IMR-90 (cell line): ENCODE results near the gene SEC11A. TPM values are rescaled to one million over a fixed set of nuclear protein-coding genes. Genes with fewer than 3 reads are reported as not detected.

Experiments
- ATAC-seq: fragments of 200-7000 bp; cut with Tn5 transposase; 2 replicates; pipeline ENCODE4 v1.9.1; 2020; ENCODE audit warnings: low read depth, mild to moderate bottlenecking, moderate library complexity
- BruUV-seq: library from RNA; stranded (reverse); fragments of 400-500 nt; replicated peaks from 2 replicates; lab custom pipeline; 2021; lab: Mats Ljungman, UMichigan
- CTCF ChIA-PET: fragments of 300-600 bp; formaldehyde crosslinking; extraction: SDS; loops from one replicate; lab custom pipeline; 2021; ENCODE audit warnings: antibody characterized with exemption; lab: Yijun Ruan, JAX
- POLR2A ChIA-PET: fragments of 300-600 bp; sonication (Branson Sonifier 250); formaldehyde crosslinking; loops from one replicate; lab custom pipeline; 2022; ENCODE audit warnings: antibody characterized with exemption; ENCODE audit not compliant: unreplicated experiment; lab: Charles Lee
- DNase-seq: peaks from one replicate; pipeline ENCODE4 v3.0.0; 2013
- H2AFZ ChIP-seq: replicated peaks from 2 replicates; pipeline ENCODE3; 2013; ENCODE audit warnings: low read length, mild to moderate bottlenecking; ENCODE audit not compliant: poor library complexity
- H2AK5ac ChIP-seq: 2 replicates; pipeline ENCODE4 v1.6.1; 2013; ENCODE audit warnings: low read depth, low read length, inconsistent platforms
- H2AK9ac ChIP-seq: replicated peaks from 2 replicates; pipeline ENCODE3; 2013; ENCODE audit warnings: mild to moderate bottlenecking, low read depth, low read length, moderate library complexity; ENCODE audit not compliant: poor library complexity
- H2BK120ac ChIP-seq: 2 replicates; pipeline ENCODE4 v1.6.1; 2013; ENCODE audit warnings: low read depth, low read length, inconsistent platforms
- H2BK15ac ChIP-seq: 3 replicates; pipeline ENCODE4 v1.6.1; 2013; ENCODE audit warnings: low read depth, low read length, inconsistent platforms
- H2BK20ac ChIP-seq: 2 replicates; pipeline ENCODE4 v1.6.1; 2013; ENCODE audit warnings: low read depth, mild to moderate bottlenecking, inconsistent platforms, low read length, moderate library complexity
- H2BK5ac ChIP-seq: 2 replicates; pipeline ENCODE4 v1.6.1; 2013; ENCODE audit warnings: mild to moderate bottlenecking, low read depth, low read length, inconsistent platforms; ENCODE audit not compliant: poor library complexity, severe bottlenecking
- H3K14ac ChIP-seq: replicated peaks from 2 replicates; pipeline ENCODE4 v1.6.1; 2013; ENCODE audit warnings: low read depth, low read length, inconsistent platforms
- H3K18ac ChIP-seq: 2 replicates; pipeline ENCODE4 v1.6.1; 2013; ENCODE audit warnings: low read depth, low read length, control low read depth
- H3K23ac ChIP-seq: 2 replicates; pipeline ENCODE4 v1.6.1; 2013; ENCODE audit warnings: low read depth, low read length, inconsistent platforms
- H3K27ac ChIP-seq: 2 replicates; pipeline ENCODE4 v1.5.1; 2013; ENCODE audit warnings: mild to moderate bottlenecking, control low read depth, low read length; ENCODE audit not compliant: insufficient read depth
- H3K27me3 ChIP-seq: 2 replicates; pipeline ENCODE4 v1.6.1; 2013; ENCODE audit warnings: low read length; ENCODE audit not compliant: control insufficient read depth, insufficient read depth
- H3K36me3 ChIP-seq: 2 replicates; pipeline ENCODE4 v1.6.1; 2013; ENCODE audit warnings: low read length, mixed read lengths; ENCODE audit not compliant: control insufficient read depth, insufficient read depth
- H3K4ac ChIP-seq: 2 replicates; pipeline ENCODE4 v1.6.1; 2013; ENCODE audit warnings: low read depth, low read length, inconsistent platforms
- H3K4me1 ChIP-seq: 2 replicates; pipeline ENCODE4 v1.6.1; 2013; ENCODE audit warnings: low read length, mixed read lengths; ENCODE audit not compliant: control insufficient read depth, insufficient read depth
- H3K4me2 ChIP-seq: 2 replicates; pipeline ENCODE4 v1.6.1; 2013; ENCODE audit warnings: low read depth, mild to moderate bottlenecking, control low read depth, low read length, moderate library complexity
- H3K4me3 ChIP-seq: 2 replicates; pipeline ENCODE4 v1.5.1; 2013; ENCODE audit warnings: low read depth, mild to moderate bottlenecking, control low read depth, low read length, moderate library complexity; ENCODE audit not compliant: insufficient read depth
- H3K56ac ChIP-seq: 2 replicates; pipeline ENCODE4 v1.6.1; 2013; ENCODE audit warnings: low read length, inconsistent platforms; ENCODE audit not compliant: insufficient read depth; ENCODE audit errors: extremely low read depth
- H3K79me1 ChIP-seq, 2 experiments: 2 replicates each; pipeline ENCODE4 v1.6.1; 2013; ENCODE audit warnings: low read length in 2 of 2, inconsistent platforms in 1 of 2, low read depth in 1 of 2
- H3K9ac ChIP-seq: 2 replicates; pipeline ENCODE4 v1.6.1; 2013; ENCODE audit warnings: low read depth, low read length, control low read depth
- H3K9me1 ChIP-seq: 2 replicates; pipeline ENCODE4 v1.6.1; 2013; ENCODE audit warnings: low read length, inconsistent platforms; ENCODE audit not compliant: insufficient read depth
- H3K9me3 ChIP-seq: 2 replicates; pipeline ENCODE4 v1.6.1; 2013; ENCODE audit warnings: low read length; ENCODE audit not compliant: control insufficient read depth, insufficient read depth
- H4K20me1 ChIP-seq: 2 replicates; pipeline ENCODE4 v1.6.1; 2013; ENCODE audit warnings: low read length, inconsistent platforms; ENCODE audit not compliant: insufficient read depth
- H4K5ac ChIP-seq: 2 replicates; pipeline ENCODE4 v1.6.1; 2013; ENCODE audit warnings: mild to moderate bottlenecking, low read depth, low read length, control low read depth
- H4K8ac ChIP-seq, 2 experiments: 2 replicates each; pipeline ENCODE4 v1.6.1; 2013; ENCODE audit warnings: low read depth in 2 of 2, low read length in 2 of 2, control low read depth in 1 of 2, inconsistent platforms in 1 of 2
- H4K91ac ChIP-seq: 2 replicates; pipeline ENCODE4 v1.6.1; 2013; ENCODE audit warnings: low read depth, low read length, inconsistent platforms; ENCODE audit not compliant: insufficient read depth
- BHLHE40 ChIP-seq: fragments of 150-350 bp; IDR thresholded peaks from 2 replicates; pipeline ENCODE4 v1.6.1; 2016; ENCODE audit warnings: mild to moderate bottlenecking, low read depth, low read length
- CHD1 ChIP-seq: IDR thresholded peaks from 2 replicates; pipeline ENCODE4 v1.6.1; 2012; ENCODE audit warnings: low read depth, low read length, improper control_type of control experiment
- MAFK ChIP-seq: IDR thresholded peaks from 2 replicates; pipeline ENCODE4 v1.6.1; 2012; ENCODE audit warnings: low read depth, low read length, improper control_type of control experiment
- MAZ ChIP-seq: IDR thresholded peaks from 2 replicates; pipeline ENCODE4 v1.6.1; 2012; ENCODE audit warnings: low read depth, mild to moderate bottlenecking, low read length, improper control_type of control experiment, moderate library complexity, borderline replicate concordance
- RCOR1 ChIP-seq: IDR thresholded peaks from 2 replicates; pipeline ENCODE4 v1.6.1; 2012; ENCODE audit warnings: mild to moderate bottlenecking, low read length, improper control_type of control experiment; ENCODE audit not compliant: insufficient replicate concordance
- WGBS, 2 experiments: methylation state at CpG; one replicate each; pipeline versions ENCODE4 v1.1.5 to v1.1.7; 2013; ENCODE audit warnings: missing lambda C conversion rate in 2 of 2; ENCODE audit not compliant: insufficient read length in 1 of 2; ENCODE audit errors: extremely low coverage in 2 of 2; 5-methylcytosine and 5-hydroxymethylcytosine counted together
- dilution Hi-C: fragments of 300-500 bp; cut with HindIII; formaldehyde crosslinking; loops from one replicate; pipeline ENCODE4 v1.14.3; 2018; ENCODE audit warnings: low sequenced_read_pairs; ENCODE audit not compliant: unreplicated experiment
- in situ Hi-C: fragments of 300-500 bp; cut with MboI; formaldehyde crosslinking; loops from 3 replicates; pipeline ENCODE4 v1.14.3; 2019; ENCODE audit warnings: low sequenced_read_pairs, inconsistent platforms, mixed read lengths
- intact Hi-C: fragments of 100-400 bp; cut with micrococcal nuclease; formaldehyde crosslinking; loops from 2 replicates; pipeline ENCODE4 v1.10.0; 2022
- polyA plus RNA-seq, 3 experiments: library from polyadenylated mRNA; depleted of rRNA; stranded (reverse); fragments of >200 nt; gene quantifications; 2 replicates each; pipeline ENCODE4 v1.2.3, GENCODE V29; 2012; ENCODE audit warnings: low replicate concordance in 1 of 3
- total RNA-seq: library from RNA; depleted of rRNA; stranded (reverse); fragments of >200 nt; gene quantifications from 2 replicates; pipeline ENCODE4 v1.2.3, GENCODE V29; 2012

SEC11A gene
- total and polyA plus RNA-seq, 2 of the 4 experiments (the other 2 are of a cell fraction), result 62.4 to 108 TPM

GRCh38 chr15:84721371-84721770, 5.4 kb upstream of the SEC11A start:
- no peak for ATAC-seq
- H2BK5ac ChIP-seq, result no peak overlapping the region
- no peak overlapping the region for H3K23ac ChIP-seq
- H2AFZ ChIP-seq, result no peak overlapping the region
- no peak overlapping the region for H2AK9ac ChIP-seq
- H3K4me2 ChIP-seq, result no peak overlapping the region
- H3K27ac ChIP-seq, result no peak overlapping the region
- H2BK120ac ChIP-seq, result no peak overlapping the region
- TF ChIP-seq BHLHE40, result no peak
- no peak for TF ChIP-seq MAZ
- TF ChIP-seq CHD1, result no peak
- no peak for TF ChIP-seq MAFK
- no peak for TF ChIP-seq RCOR1
- no peak overlapping the region for H4K5ac ChIP-seq
- H2BK20ac ChIP-seq, result no peak overlapping the region
- H3K79me1 ChIP-seq, result peaks cover 4 to 6% of the 10 kb centered on the region in 2 experiments
- 0 out of 2 replicates have a peak, but pooled peaks cover 6% of the 10 kb centered on the region for H3K9me1 ChIP-seq
- dilution Hi-C loops, result no loop called here
- H3K9me3 ChIP-seq, result no peaks in the 10 kb centered on the region
- no peak overlapping the region for H3K4ac ChIP-seq
- intact Hi-C loops, result no loop called here
- H3K9ac ChIP-seq, result no peak overlapping the region
- H2AK5ac ChIP-seq, result no peak overlapping the region
- H3K18ac ChIP-seq, result no peak overlapping the region
- in situ Hi-C loops, result no loop called here
- no peak overlapping the region for H4K91ac ChIP-seq
- no peak overlapping the region for H3K56ac ChIP-seq
- peaks cover 4% of the 10 kb centered on the region; the same call in 1 of the 2 replicates for H3K4me1 ChIP-seq
- no peak overlapping the region for H4K8ac ChIP-seq
- DNase-seq, result no peak
- no peaks in the 10 kb centered on the region for H4K20me1 ChIP-seq
- no TSS peak for BruUV-seq
- no peaks in the 10 kb centered on the region for H3K36me3 ChIP-seq
- 56% methylated on average over 1 of the region's 2 CpGs; no CpG with 5 or more reads in 1 of the 2 experiments for WGBS, 2 experiments
- no peak overlapping the region for H3K14ac ChIP-seq
- POLR2A ChIA-PET, result no interaction called here
- CTCF ChIA-PET, result no interaction called here
- no peak overlapping the region for H3K4me3 ChIP-seq
- H3K27me3 ChIP-seq, result no peaks in the 10 kb centered on the region
- no peak overlapping the region for H2BK15ac ChIP-seq
